Mesodermal cell (in vitro differentiated cells): ENCODE measurements around the gene FAM216B.
"Not testable (repeated sequence)": the region's sequence is repeated elsewhere in the genome, so short reads cannot be mapped to it uniquely, and the experiment has no call there.

Source experiments
- H3K27ac ChIP-seq: 2 replicates; pipeline ENCODE4 v1.7.0; 2013; ENCODE audit warnings: mild to moderate bottlenecking, low read depth, low read length, moderate library complexity; ENCODE audit not compliant: severe bottlenecking
- H3K36me3 ChIP-seq: 2 replicates; pipeline ENCODE4 v1.7.1; 2013; ENCODE audit warnings: mild to moderate bottlenecking, low read length, moderate library complexity; ENCODE audit not compliant: control insufficient read depth, insufficient read depth
- H3K4me1 ChIP-seq: one replicate; pipeline ENCODE4 v1.7.1; 2013; ENCODE audit warnings: mild to moderate bottlenecking, low read length; ENCODE audit not compliant: insufficient read depth, control insufficient read depth, poor library complexity, severe bottlenecking
- H3K4me3 ChIP-seq: 2 replicates; pipeline ENCODE4 v1.7.0; 2013; ENCODE audit warnings: low read length, control low read depth, mild to moderate bottlenecking; ENCODE audit not compliant: insufficient read depth, poor library complexity, severe bottlenecking; ENCODE audit errors: extremely low read depth
- H3K9me3 ChIP-seq: 2 replicates; pipeline ENCODE4 v1.7.1; 2013; ENCODE audit warnings: mild to moderate bottlenecking, low read length, moderate library complexity; ENCODE audit not compliant: control insufficient read depth
- WGBS, 2 experiments: methylation state at CpG; one replicate each; pipeline ENCODE4 v1.1.5; 2013; ENCODE audit warnings: missing lambda C conversion rate in 2 of 2; ENCODE audit not compliant: insufficient coverage in 2 of 2; 5-methylcytosine and 5-hydroxymethylcytosine counted together

FAM216B gene

DNA sequence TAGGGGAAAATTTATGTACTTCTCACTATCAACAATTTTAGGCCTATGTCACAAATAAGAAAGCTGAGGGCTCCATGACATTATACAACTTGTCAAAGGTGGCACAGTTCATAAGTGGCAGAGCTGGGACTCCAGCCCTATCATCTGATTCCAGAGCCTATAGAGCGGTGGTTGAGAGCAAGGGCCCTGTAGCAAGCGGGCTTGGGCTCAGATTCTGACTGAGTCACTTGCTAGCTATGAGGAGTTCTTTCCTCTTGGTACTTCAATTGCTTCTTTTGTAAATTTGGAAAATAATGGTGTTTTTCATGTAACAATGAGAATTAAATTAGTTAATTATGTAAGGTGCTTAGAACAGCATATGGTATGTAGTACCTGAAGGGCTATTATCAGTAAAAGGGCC, 28.7 kb upstream of the FAM216B start:
- H3K36me3 ChIP-seq = no peaks in the 10 kb centered on the region
- WGBS, 2 experiments = 100% methylated on average over 1 to 2 of the region's 2 CpGs

DNA sequence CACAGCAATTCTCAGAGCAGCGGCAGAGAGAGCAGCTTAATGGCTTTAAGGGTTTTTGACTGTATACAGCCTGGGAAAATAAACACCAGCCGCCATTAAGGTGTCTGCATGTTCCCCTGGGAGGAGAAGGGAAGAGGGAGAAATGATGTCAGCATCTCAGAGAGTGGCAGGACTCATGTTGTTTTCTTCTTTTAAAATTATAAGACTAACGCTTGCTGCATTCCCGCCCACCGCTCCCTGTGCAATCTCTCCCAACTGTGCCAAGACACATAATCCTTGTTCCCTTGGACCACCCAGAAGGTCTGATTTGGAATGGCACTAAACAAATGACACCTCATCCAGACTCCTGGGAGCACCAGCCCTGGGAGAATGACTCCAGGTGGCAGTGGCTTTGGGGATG, 27.7 kb upstream of the FAM216B start:
- H3K27ac ChIP-seq = no peak overlapping the region
- no peaks in the 10 kb centered on the region for H3K9me3 ChIP-seq
- H3K4me1 ChIP-seq = no peaks in the 10 kb centered on the region
- WGBS, 2 experiments = 88 to 89% methylated on average over 2 to 4 of the region's 5 CpGs
- no peaks in the 10 kb centered on the region for H3K36me3 ChIP-seq
- no peak overlapping the region for H3K4me3 ChIP-seq

More for the DNA sequence above, 28.7 kb upstream of the FAM216B start:
- H3K27ac ChIP-seq = no peak overlapping the region
- H3K9me3 ChIP-seq = no peaks in the 10 kb centered on the region
- no peak overlapping the region for H3K4me3 ChIP-seq
- H3K4me1 ChIP-seq = peaks cover 2% of the 10 kb centered on the region

DNA sequence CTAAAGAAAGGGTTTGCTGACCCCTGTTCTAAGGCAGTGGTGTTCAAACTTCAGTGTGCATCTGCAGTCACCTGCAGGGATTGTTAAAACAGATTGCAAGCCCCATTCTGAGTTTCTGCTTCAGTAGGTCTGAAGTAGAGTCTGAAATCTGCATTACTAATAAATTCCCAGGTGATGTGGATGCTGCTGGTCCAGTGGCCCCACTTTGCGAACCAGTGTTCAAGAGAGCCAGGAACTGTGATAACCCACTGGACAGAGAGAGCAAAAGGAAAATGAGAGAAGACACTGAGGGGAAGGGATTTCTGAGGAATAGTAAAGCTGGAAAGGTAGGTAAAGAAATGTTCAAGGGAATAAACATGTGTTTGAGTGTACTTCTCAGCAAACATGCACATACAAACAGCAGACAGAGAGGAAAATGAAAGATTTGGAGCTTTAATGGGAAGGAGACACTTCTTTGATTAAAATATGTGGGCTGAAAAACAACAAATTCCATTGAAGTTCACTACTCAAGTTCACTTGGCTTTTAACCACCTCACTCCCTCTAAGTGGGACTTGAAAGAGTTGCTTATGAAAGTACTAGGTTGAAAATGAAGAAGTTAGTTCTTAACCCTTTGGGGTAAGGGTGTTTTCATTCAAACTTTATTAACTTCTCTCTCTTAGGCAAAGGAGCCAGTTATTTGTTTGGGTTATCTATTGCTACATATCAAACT, 26.4 kb upstream of the FAM216B start:
- H3K36me3 ChIP-seq = no peaks in the 10 kb centered on the region
- H3K4me3 ChIP-seq = no peak overlapping the region
- no peaks in the 10 kb centered on the region for H3K4me1 ChIP-seq
- H3K27ac ChIP-seq = no peak overlapping the region
- no peaks in the 10 kb centered on the region for H3K9me3 ChIP-seq
- WGBS, 2 experiments = 88 to 100% methylated on average over 1 of the region's 1 CpG

DNA sequence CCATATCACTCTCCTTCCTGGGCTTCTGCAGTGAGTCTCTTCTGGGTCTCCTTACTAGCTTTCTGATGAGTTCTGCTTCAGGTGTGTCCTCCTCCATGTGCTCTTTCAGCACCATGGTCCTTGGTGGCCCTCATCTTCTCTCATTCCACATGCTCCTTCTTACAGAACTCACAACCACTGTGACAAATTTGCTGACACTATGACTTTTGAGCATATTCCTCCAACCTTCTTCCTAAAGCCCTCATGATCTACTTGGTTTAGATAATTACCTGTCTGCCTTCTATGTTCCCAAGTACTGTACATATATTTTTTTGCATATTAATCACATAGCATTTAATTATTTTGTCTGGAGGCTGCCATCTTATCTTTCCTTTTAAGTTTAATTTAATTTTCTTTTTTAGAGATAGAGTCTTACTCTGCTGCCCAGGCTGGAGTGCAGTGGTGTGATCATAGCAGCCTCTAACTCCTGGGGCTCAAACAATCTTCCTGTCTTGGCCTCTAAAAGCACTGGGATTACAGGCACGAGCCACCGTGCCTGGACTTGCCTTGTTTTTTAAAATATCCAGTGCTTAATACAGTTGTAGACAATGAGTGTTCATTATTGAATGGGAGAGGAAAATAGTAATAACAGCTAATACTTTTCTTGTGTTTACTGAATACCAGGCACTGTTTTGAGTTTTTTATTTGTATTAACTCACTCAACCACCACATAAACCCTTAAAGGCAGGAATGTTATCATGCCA, 23.5 kb upstream of the FAM216B start:
- no peaks in the 10 kb centered on the region for H3K36me3 ChIP-seq
- no peaks in the 10 kb centered on the region for H3K9me3 ChIP-seq
- no peak overlapping the region for H3K4me3 ChIP-seq
- H3K4me1 ChIP-seq = peaks cover 2% of the 10 kb centered on the region
- 70% methylated on average over 2 of the region's 2 CpGs; no CpG with 5 or more reads in 1 of the 2 experiments for WGBS, 2 experiments
- H3K27ac ChIP-seq = no peak overlapping the region

DNA sequence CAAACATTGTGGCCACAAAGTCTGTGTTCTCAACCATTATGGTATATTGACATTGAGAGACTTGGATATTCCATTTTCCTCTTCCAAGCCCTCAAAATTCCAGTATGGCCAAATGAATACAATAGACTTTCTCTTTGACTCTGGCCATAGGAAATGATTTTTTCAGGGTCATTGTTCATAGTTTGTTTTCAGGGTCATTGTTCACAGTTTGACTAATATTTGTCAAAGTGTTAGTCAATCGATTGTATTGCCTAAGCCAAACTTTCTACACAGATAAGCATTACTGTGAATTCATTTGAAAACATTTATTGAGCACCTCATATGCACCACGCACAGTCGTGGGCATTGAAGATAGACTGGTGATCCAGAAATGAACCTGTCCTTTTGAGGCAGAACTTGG, 22.9 kb upstream of the FAM216B start:
- no peak overlapping the region for H3K4me3 ChIP-seq
- WGBS, 2 experiments = 88 to 97% methylated on average over 3 of the region's 3 CpGs
- peaks cover 3% of the 10 kb centered on the region for H3K4me1 ChIP-seq
- H3K27ac ChIP-seq = no peak overlapping the region
- H3K36me3 ChIP-seq = no peaks in the 10 kb centered on the region
- no peaks in the 10 kb centered on the region for H3K9me3 ChIP-seq

DNA sequence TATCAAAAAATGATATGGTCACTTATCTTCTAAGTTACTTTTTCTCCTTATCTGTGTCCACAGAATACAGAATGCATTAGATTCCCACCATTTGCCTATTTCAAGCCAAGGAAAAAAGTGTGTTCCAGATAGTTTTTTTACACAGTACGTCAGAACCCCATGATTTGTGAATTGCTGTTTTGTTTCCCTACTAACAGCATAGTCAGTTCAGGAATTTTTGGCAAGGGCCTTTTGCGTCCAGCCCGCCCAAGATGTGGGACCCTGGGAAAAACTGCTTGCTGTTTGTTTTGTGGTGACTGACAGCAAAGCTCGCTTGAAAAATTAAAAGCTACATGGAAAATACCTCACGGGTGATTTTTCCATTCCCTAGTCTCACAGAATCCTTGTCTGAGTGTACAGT, 20.4 kb upstream of the FAM216B start:
- Histone ChIP-seq H3K36me3 (no peaks in the 10 kb centered on the region), H3K4me1 (peaks cover 3% of the 10 kb centered on the region), H3K9me3 (no peaks in the 10 kb centered on the region), H3K27ac (no peak overlapping the region), H3K4me3 (no peak overlapping the region)
- 93 to 94% methylated on average over 2 to 4 of the region's 5 CpGs for WGBS, 2 experiments

DNA sequence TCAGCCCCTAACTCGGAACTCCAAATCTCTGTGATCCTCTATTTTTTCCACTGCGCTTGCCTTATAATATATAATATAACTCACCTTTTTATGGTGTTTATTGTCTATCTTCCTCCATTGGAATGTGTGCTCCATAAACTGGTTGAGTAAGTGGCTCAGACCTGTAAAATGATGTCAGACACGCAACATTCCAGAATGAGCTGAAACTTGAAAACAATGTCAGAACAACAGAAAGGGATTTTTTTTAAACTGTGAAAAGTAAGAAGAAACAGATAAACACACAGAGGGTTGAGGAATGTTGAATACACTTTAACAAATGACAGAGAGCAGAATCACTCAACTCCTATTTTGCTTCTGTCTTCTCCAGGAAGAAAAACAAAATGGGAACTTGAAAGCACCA, 19.1 kb upstream of the FAM216B start:
- no peak overlapping the region for H3K4me3 ChIP-seq
- H3K36me3 ChIP-seq = no peaks in the 10 kb centered on the region
- H3K27ac ChIP-seq = peak overlapping the region; percentile 91
- WGBS, 2 experiments = 80% methylated on average over 1 of the region's 3 CpGs; no CpG with 5 or more reads in 1 of the 2 experiments
- peaks cover 3% of the 10 kb centered on the region for H3K4me1 ChIP-seq
- no peaks in the 10 kb centered on the region for H3K9me3 ChIP-seq

DNA sequence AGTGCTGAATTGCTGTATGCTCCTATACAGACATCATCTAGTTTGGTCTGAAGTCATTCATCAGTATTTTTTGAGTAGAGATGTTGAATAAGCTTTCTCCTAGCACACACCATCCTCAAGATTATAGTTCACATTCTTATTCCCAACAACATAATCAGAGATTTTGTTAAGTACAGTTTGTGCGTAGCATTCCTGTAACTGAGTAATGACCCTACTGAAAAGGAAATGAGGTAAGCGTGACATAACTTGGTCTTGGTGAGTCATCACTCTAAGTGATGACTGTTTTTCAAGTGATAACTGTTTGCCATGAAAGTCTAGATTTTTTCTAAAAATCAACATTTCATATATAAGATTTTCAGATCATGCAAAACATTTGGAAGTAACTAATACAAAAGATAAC, 18.5 kb upstream of the FAM216B start:
- no peaks in the 10 kb centered on the region for H3K36me3 ChIP-seq
- H3K4me3 ChIP-seq = no peak overlapping the region
- WGBS, 2 experiments = 100% methylated on average over 1 of the region's 2 CpGs; no CpG with 5 or more reads in 1 of the 2 experiments
- H3K27ac ChIP-seq = peak overlapping the region; percentile 91
- peaks cover 3% of the 10 kb centered on the region for H3K4me1 ChIP-seq
- no peaks in the 10 kb centered on the region for H3K9me3 ChIP-seq

DNA sequence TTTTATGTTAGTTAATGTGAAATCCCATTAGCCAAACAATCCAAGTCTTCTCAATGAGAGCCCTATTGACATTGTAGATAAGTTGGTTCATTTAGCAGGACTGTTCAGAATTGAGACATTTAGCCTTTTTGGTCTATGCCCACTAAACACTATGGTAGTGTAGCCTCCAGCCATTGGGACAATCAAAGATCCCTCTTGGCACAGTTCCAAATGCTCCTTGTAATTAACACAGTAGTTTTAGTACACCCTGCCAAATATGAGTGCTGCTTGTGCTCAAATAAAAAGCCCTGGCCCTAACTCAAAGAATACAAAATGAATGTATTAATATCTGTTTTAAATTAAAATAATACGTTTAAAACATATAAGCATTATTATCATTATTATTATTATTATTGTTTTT, 15.4 kb upstream of the FAM216B start:
- Histone ChIP-seq H3K4me3 (no peak overlapping the region), H3K27ac (no peak overlapping the region), H3K9me3 (no peaks in the 10 kb centered on the region), H3K4me1 (peaks cover 3% of the 10 kb centered on the region), H3K36me3 (no peaks in the 10 kb centered on the region)
- WGBS, 2 experiments = no CpG with 5 or more reads among the region's 1 CpG

DNA sequence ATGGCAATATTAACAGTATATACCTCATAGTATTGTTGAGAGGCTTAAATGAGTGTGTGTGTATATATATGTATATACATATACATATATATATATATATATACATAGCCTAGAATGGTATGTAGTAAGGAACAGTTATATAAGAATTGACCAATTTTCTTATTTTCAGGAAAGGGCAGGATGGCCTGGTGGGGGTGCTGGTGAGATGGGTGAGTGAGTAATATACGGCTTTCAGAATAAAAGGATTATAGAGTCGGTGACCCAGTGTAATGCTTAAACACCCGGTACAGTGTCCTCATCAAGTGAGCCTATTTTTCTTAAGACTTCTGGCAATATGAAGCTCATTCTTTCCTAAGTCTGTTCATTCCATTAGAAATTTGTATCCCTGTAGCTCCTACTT, 11.7 kb upstream of the FAM216B start:
- 84% methylated on average over 3 of the region's 3 CpGs; no CpG with 5 or more reads in 1 of the 2 experiments for WGBS, 2 experiments
- no peak overlapping the region for H3K4me3 ChIP-seq
- no peak overlapping the region for H3K27ac ChIP-seq
- no peaks in the 10 kb centered on the region for H3K9me3 ChIP-seq
- H3K4me1 ChIP-seq = no peaks in the 10 kb centered on the region
- H3K36me3 ChIP-seq = no peaks in the 10 kb centered on the region

DNA sequence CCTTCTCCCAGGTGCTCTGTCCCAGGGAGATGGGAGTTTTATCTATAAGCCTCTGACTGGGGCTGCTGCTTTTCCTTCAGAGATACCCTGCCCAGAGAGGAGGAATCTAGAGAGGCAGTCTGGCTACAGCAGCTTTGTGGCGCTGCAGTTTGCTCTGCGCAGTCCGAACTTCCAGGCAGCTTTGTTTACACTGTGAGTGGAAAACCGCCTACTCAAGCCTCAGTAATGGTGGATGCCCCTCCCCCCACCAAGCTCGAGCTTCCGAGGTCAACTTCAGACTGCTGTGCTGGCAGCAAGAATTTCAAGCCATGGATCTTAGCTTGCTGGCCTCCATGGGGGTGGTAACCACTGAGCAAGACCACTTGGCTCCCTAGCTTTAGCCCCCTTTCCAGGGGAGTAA, 4.8 kb upstream of the FAM216B start:
- H3K27ac ChIP-seq, H3K9me3 ChIP-seq, H3K4me1 ChIP-seq, H3K36me3 ChIP-seq, H3K4me3 ChIP-seq: not testable (repeated sequence)
- 80 to 91% methylated on average over 4 to 6 of the region's 6 CpGs for WGBS, 2 experiments
